ENCODE data around the gene VWA5B1. TPM values are rescaled to one million over a fixed set of nuclear protein-coding genes. Genes with fewer than 3 reads are reported as not detected.

VWA5B1 gene
- total and polyA plus RNA-seq, 2 of the 8 experiments (the other 6 are each of a cell fraction or from before 2014, with no cell fraction given) = 0.54 to 2.3 TPM

- Histone ChIP-seq H3K79me2 (ENCODE audit: control insufficient read depth in 1 of 2, insufficient read depth in 2 of 2, low read length in 2 of 2) (no peaks in the 10 kb centered on the region), H3K18ac (ENCODE audit: extremely low read depth, low read length) (no peak overlapping the region), H3K56ac (replicated peaks; ENCODE audit: insufficient read length, low read depth, low read length) (no peak overlapping the region), H2BK5ac (ENCODE audit: low read depth, low read length) (no peak overlapping the region), H3K4ac (replicated peaks; ENCODE audit: insufficient read length, low read depth, low read length) (no peak overlapping the region), H3K9ac (replicated peaks in 1 of 4; ENCODE audit: extremely low read depth in 1 of 4, low read depth in 3 of 4, low read length in 3 of 4) (no peak overlapping the region), H4K8ac (ENCODE audit: extremely low read depth, insufficient read depth, low read length) (no peak overlapping the region), H2AK5ac (ENCODE audit: low read depth, low read length) (no peak overlapping the region), H3K4me3 (ENCODE audit: extremely low read depth in 1 of 4, insufficient read depth in 2 of 4, low read depth in 3 of 4, low read length in 4 of 4) (no peak overlapping the region), H2AFZ (ENCODE audit: low read length) (no peak overlapping the region), H3K36me3 (ENCODE audit: control insufficient read depth in 2 of 4, insufficient read depth in 4 of 4, low read length in 3 of 4) (no peaks in the 10 kb centered on the region), H3K79me1 (ENCODE audit: low read depth, low read length) (no peaks in the 10 kb centered on the region), H2BK12ac (ENCODE audit: low read depth, low read length) (no peak overlapping the region), H2BK120ac (replicated peaks; ENCODE audit: low read depth, low read length) (no peak overlapping the region), H3K23me2 (ENCODE audit: low read depth, low read length) (no peaks in the 10 kb centered on the region), H3K27me3 (replicated peaks in 1 of 4; ENCODE audit: control insufficient read depth in 3 of 4, extremely low read depth in 1 of 4, insufficient read depth in 3 of 4, low read length in 3 of 4) (no peaks in the 10 kb centered on the region; a peak in 3 of 7 replicates), H4K5ac (ENCODE audit: insufficient read length, low read depth, low read length) (no peak overlapping the region), H3K23ac (ENCODE audit: insufficient read length) (no peak overlapping the region), H2BK20ac (ENCODE audit: low read length) (no peak overlapping the region), H3K27ac (ENCODE audit: low read depth, low read length) (no peak overlapping the region), H3K4me2 (ENCODE audit: insufficient read depth in 1 of 2, low read depth in 2 of 2, low read length in 2 of 2) (no peak overlapping the region), H2BK15ac (ENCODE audit: low read length) (no peak overlapping the region), H3K4me1 (replicated peaks in 1 of 4; ENCODE audit: control insufficient read depth in 3 of 4, insufficient read depth in 4 of 4, low read length in 3 of 4) (0 out of 7 replicates have a peak, but pooled peaks cover 0 to 3% (median 0%) of the 10 kb centered on the region in 4 experiments), H3K9me3 (ENCODE audit: insufficient read depth in 2 of 2, low read depth in 1 of 2, low read length in 1 of 2) (no peaks in the 10 kb centered on the region), H4K20me1 (replicated peaks in 1 of 2; ENCODE audit: control insufficient read depth in 1 of 2, insufficient read depth in 2 of 2, low read length in 2 of 2) (no peaks in the 10 kb centered on the region), H3K14ac (ENCODE audit: insufficient read length) (no peak overlapping the region), H4K91ac (replicated peaks; ENCODE audit: insufficient read length, low read length) (no peak overlapping the region)
- FAIRE-seq = no peak
- 95% methylated on average over 4 of the region's 4 CpGs; no CpG with 5 or more reads in 1 of the 2 experiments for WGBS, 2 experiments (ENCODE audit: extremely low coverage in 1 of 2, insufficient coverage in 1 of 2, insufficient read length in 1 of 2, insufficient replicate concordance in 2 of 2, low coverage in 1 of 2, low lambda C conversion rate in 2 of 2, missing lambda C conversion rate in 1 of 2)
- no peak for DNase-seq (ENCODE audit: low read depth in 1 of 2, low spot score in 2 of 2)
- ChIA-PET POLR2A (ENCODE audit: partially characterized antibody) (no interaction called here), CTCF (ENCODE audit: partially characterized antibody) (interaction anchor here (1.6 to 1.7 kb wide), 2 partner anchors 10 to 76 kb away, joined by 5 read pairs; no protein-coding TSS in a partner anchor)
- TF ChIP-seq CREB1 (IDR thresholded peaks at IDR 0.05) (no peak), JUND (IDR thresholded peaks at IDR 0.05; ENCODE audit: low read length) (no peak), GABPA (IDR thresholded peaks at IDR 0.05; ENCODE audit: borderline replicate concordance, insufficient read depth, low read length) (no peak), POLR2AphosphoS5 (IDR thresholded peaks at IDR 0.05; ENCODE audit: low read depth, low read length) (no peak), SIRT6 (IDR thresholded peaks at IDR 0.05; ENCODE audit: low read length) (no peak), CTBP2 (IDR thresholded peaks at IDR 0.05; ENCODE audit: borderline replicate concordance, insufficient read depth, insufficient read length, low read length) (no peak), POU5F1 (IDR thresholded peaks at IDR 0.05; ENCODE audit: low read depth, low read length) (no peak), SUZ12 (IDR thresholded peaks at IDR 0.05; ENCODE audit: low read length) (no peak), RAD21 (IDR thresholded peaks at IDR 0.05 in 1 of 2, conservative IDR thresholded peaks at IDR 0.05 in 1 of 2; ENCODE audit: low read depth in 2 of 2, low read length in 2 of 2) (no peak), KDM5A (IDR thresholded peaks at IDR 0.05; ENCODE audit: low read length) (no peak), CBX8 (IDR thresholded peaks at IDR 0.05; ENCODE audit: borderline replicate concordance, low read depth, low read length) (no peak), BACH1 (IDR thresholded peaks at IDR 0.05; ENCODE audit: low read length) (no peak), RNF2 (IDR thresholded peaks at IDR 0.05; ENCODE audit: borderline replicate concordance, low read depth, low read length, missing control alignments, poor library complexity, severe bottlenecking) (no peak), PHF8 (conservative IDR thresholded peaks at IDR 0.05; ENCODE audit: low read depth, low read length) (no peak)
Measured at GRCh38 chr1:20354610-20355009, 63.9 kb downstream of the VWA5B1 start.

Data from H1 (cell line).